Activated CD4-positive, alpha-beta memory T cell treated with anti-CD3 and anti-CD28 coated beads for 36 hours (primary cell): ENCODE results near the gene VWDE. TPM values are rescaled to one million over a fixed set of nuclear protein-coding genes. Genes with fewer than 3 reads are reported as not detected.
"Not testable (repeated sequence)": the region's sequence is repeated elsewhere in the genome, so short reads cannot be mapped to it uniquely, and the experiment has no call there.

Source experiments
- CTCF ChIA-PET: fragments of 350-600 bp; sonication (Branson Sonifier 250); formaldehyde crosslinking; loops from one replicate; lab custom pipeline; 2021; ENCODE audit warnings: antibody characterized with exemption, inconsistent platforms; lab: Charles Lee
- POLR2A ChIA-PET: fragments of 350-600 bp; sonication (Branson Sonifier 250); formaldehyde crosslinking; loops from one replicate; lab custom pipeline; 2021; ENCODE audit warnings: antibody characterized with exemption; lab: Charles Lee
- DNase-seq: peaks from one replicate; pipeline ENCODE4 v3.0.0-alpha.2; 2020
- H3K27ac Mint-ChIP-seq: one replicate; pipeline ENCODE4 v1.8.0; 2021; ENCODE audit warnings: mixed read lengths
- H3K27me3 Mint-ChIP-seq: one replicate; pipeline ENCODE4 v1.8.0; 2021; ENCODE audit warnings: mixed read lengths
- H3K36me3 Mint-ChIP-seq: one replicate; pipeline ENCODE4 v1.8.0; 2021; ENCODE audit warnings: mixed read lengths
- H3K4me1 Mint-ChIP-seq: one replicate; pipeline ENCODE4 v1.8.0; 2021; ENCODE audit warnings: low read depth, mixed read lengths
- H3K4me3 Mint-ChIP-seq: one replicate; pipeline ENCODE4 v1.8.0; 2021; ENCODE audit warnings: mild to moderate bottlenecking, mixed read lengths
- H3K9me3 Mint-ChIP-seq: one replicate; pipeline ENCODE4 v1.8.0; 2021; ENCODE audit warnings: mixed read lengths
- intact Hi-C: fragments of 100-400 bp; cut with micrococcal nuclease; formaldehyde crosslinking; loops from one replicate; pipeline ENCODE4 v1.15.1; 2023
- total RNA-seq, 2 experiments: library from RNA; stranded (reverse); gene quantifications; one replicate each; pipeline ENCODE4 v1.2.3, GENCODE V29; 2021

Gene VWDE
- total RNA-seq: 1 to 10 TPM; 2.3 to 3.2 TPM

DNA sequence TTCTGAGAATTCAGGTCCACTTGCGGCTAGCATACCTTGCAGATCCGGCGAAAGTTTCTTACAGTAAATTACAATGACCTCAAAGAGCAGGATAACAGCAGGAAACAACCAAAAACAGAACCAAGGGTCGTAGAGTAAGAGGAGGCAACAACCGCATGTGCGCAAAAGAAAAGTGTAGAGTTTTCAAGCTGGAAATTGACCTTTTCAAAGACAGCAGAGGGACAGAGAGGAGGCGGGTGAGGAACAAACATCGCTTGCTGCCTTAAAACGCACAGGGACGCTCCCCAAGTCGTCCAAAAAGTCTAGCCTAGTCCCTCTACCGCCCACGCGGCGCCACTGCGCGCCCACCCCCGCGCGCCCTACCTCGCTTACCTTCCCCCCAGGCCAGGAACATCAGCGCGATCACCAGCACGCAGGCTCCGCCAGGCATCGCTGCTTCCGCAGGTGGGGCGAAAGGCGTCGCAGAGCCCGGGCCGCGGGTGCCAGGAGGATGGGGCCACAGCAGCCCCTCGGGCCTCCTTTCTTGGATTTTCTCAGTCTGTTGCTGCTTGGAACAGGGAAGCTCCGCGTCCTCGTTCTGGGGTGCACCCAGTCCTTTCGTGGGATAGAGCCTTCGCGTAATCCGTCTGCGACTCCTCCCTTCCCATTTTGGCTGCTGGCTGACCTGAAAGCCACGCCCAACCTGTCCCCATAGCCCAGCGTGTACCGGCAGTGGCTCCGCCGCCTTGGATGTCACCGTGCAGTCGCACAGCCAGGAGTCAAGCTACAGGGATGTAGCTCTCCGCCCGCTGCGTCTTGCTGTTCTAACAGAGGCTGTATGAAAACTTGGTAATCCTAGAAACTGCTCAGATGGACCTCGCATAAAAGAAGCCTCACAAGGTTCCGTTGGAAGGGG, at the start of gene VWDE:
VWDE (minus strand) TSS at position 579 of the 895 bp plus-strand sequence; CDS start at position 430, 149 bp downstream.
- peaks cover 4% of the 10 kb centered on the region for H3K27me3 Mint-ChIP-seq
- peak within 1 kb of the TSS; percentile 81 for H3K4me3 Mint-ChIP-seq
- peak; percentile 82 for DNase-seq
- ChIA-PET POLR2A (no interaction called here), CTCF (interaction anchor here (0.7 to 1.5 kb wide), 3 partner anchors 10 to 87 kb away, joined by 3 read pairs; no protein-coding TSS in a partner anchor)
- H3K27ac Mint-ChIP-seq: peak within 1 kb of the TSS; percentile 80
- peaks cover 2% of the 10 kb centered on the region for H3K9me3 Mint-ChIP-seq
- peaks cover 2% of the 10 kb centered on the region for H3K36me3 Mint-ChIP-seq
- intact Hi-C loops: loop anchor here (1.0 to 5.0 kb wide), 2 partner anchors 79 to 192 kb away; partner anchors contain the start of gene TMEM106B
- peaks cover 19% of the 10 kb centered on the region for H3K4me1 Mint-ChIP-seq

GRCh38 chr7:12453136-12453535, 49.5 kb upstream of the VWDE start:
- H3K9me3 Mint-ChIP-seq, H3K27ac Mint-ChIP-seq, H3K4me1 Mint-ChIP-seq, DNase-seq, H3K36me3 Mint-ChIP-seq, H3K4me3 Mint-ChIP-seq, CTCF ChIA-PET, H3K27me3 Mint-ChIP-seq, intact Hi-C loops, POLR2A ChIA-PET: not testable (repeated sequence)

DNA sequence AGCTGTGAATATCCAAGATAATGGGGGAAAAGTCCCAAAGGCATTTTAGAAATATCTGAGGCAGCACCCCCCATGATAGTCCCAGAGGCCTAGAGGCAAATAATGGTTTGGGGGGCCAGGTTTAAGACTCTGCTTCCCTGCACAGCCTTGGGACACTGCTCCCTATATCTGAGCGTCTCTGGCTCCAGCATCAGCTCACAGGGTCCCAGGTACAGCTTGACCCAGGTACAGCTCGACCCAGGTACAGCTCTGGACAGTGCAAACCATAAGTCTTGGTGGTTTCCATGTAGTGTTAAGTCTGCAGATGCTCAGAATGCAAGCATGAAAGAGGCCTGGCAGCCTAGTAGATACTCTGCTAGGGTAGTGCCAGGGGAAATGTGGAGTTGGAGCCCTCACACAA, 47.0 kb upstream of the VWDE start:
- DNase-seq: no peak
- ChIA-PET POLR2A (no interaction called here), CTCF (interaction anchor here (1.0 to 1.4 kb wide), 2 partner anchors 9 to 17 kb away, joined by 4 to 5 read pairs; no protein-coding TSS in a partner anchor)
- H3K27me3 Mint-ChIP-seq: no peaks in the 10 kb centered on the region
- H3K9me3 Mint-ChIP-seq: no peaks in the 10 kb centered on the region
- intact Hi-C loops: no loop called here
- no peaks in the 10 kb centered on the region for H3K36me3 Mint-ChIP-seq
- no peak overlapping the region for H3K4me3 Mint-ChIP-seq
- H3K27ac Mint-ChIP-seq: no peak overlapping the region
- no peaks in the 10 kb centered on the region for H3K4me1 Mint-ChIP-seq

DNA sequence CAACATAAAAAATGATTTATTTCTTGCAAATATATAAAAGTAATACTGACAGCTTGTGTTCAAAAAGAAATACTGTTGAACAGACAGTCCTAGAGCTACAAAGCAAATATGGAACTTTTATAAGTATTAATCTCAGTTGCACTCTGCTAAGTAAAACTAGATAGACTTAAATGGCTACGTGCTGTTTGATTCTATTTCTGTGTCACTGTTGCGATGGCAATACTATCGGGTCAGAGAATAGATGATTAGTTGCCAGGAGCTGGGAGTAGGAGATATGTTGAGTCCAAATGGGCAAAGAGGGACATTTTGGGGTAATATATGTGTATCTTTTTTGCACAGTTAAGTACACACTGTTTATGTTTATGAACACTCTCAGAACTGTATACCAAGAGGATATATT, 41.1 kb upstream of the VWDE start:
- Mint-ChIP-seq H3K27me3 (no peaks in the 10 kb centered on the region), H3K27ac (no peak overlapping the region), H3K4me1 (no peaks in the 10 kb centered on the region), H3K4me3 (no peak overlapping the region), H3K9me3 (no peaks in the 10 kb centered on the region), H3K36me3 (no peaks in the 10 kb centered on the region)
- ChIA-PET CTCF (interaction anchor here (3.6 kb wide), 1 partner anchor 14 kb away, joined by 16 read pairs; no protein-coding TSS in a partner anchor), POLR2A (no interaction called here)
- intact Hi-C loops: no loop called here
- no peak for DNase-seq

DNA sequence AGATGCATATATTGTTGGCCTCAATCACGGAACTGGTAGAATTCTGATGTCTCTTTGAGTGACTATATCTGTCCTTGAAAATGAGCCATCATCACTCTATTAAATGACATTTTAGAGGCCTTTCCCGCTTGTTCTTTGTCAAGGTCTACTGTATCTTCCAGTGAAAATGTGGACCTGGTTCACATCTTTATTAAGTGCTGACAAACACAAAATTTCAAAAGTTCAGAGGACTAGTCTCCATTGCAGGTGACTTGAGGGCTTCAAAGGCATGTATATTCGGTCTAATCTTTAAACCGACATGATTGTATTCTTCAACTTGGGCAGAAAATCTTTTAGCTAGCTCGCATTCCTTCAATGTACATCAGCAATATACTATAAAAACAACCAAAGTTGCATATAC, 36.6 kb upstream of the VWDE start:
- POLR2A ChIA-PET: no interaction called here
- no peak overlapping the region for H3K27ac Mint-ChIP-seq
- CTCF ChIA-PET: interaction anchor here (1.5 to 2.3 kb wide), 3 partner anchors 18 to 85 kb away, joined by 4 to 9 read pairs (median 7); no protein-coding TSS in a partner anchor

GRCh38 chr7:12436896-12437535, 33.4 kb upstream of the VWDE start:
- POLR2A ChIA-PET: no interaction called here
- no peak overlapping the region for H3K27ac Mint-ChIP-seq
- DNase-seq: no peak
- H3K4me3 Mint-ChIP-seq: no peak overlapping the region
- H3K4me1 Mint-ChIP-seq: no peaks in the 10 kb centered on the region
- H3K27me3 Mint-ChIP-seq: peaks cover 8% of the 10 kb centered on the region
- no peaks in the 10 kb centered on the region for H3K36me3 Mint-ChIP-seq
- intact Hi-C loops: no loop called here
- no peaks in the 10 kb centered on the region for H3K9me3 Mint-ChIP-seq
- CTCF ChIA-PET: interaction anchor here (1.5 kb wide), 1 partner anchor 21 kb away, joined by 5 read pairs; no protein-coding TSS in a partner anchor

More for the DNA sequence above, 36.6 kb upstream of the VWDE start:
- Mint-ChIP-seq H3K36me3 (no peaks in the 10 kb centered on the region), H3K27me3 (peaks cover 8% of the 10 kb centered on the region), H3K4me1 (no peaks in the 10 kb centered on the region), H3K9me3 (no peaks in the 10 kb centered on the region), H3K4me3 (no peak overlapping the region)
- DNase-seq: no peak
- intact Hi-C loops: no loop called here

DNA sequence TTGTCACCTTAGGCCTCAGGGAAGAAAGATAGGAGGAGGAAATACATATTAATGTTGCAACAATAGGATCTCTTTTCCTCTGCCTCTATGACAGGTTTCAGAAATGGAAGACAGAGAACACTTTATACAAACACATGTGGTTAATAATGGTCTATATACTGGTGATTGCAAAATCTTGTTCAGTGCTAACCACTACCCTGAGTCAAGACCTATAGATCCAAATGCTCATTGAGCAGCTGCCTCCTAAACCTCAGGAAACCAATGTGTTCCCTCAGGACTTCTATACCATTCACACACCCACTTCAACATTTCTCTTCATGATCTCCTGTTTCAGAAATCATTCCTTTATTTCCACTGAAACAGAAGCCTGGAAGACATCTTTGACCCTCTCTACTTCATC, 32.5 kb upstream of the VWDE start:
- H3K4me3 Mint-ChIP-seq: no peak overlapping the region
- H3K36me3 Mint-ChIP-seq: no peaks in the 10 kb centered on the region
- ChIA-PET CTCF (interaction anchor here (0.7 to 1.5 kb wide), 2 partner anchors 22 to 54 kb away, joined by 5 read pairs; no protein-coding TSS in a partner anchor), POLR2A (no interaction called here)
- peaks cover 10% of the 10 kb centered on the region for H3K27me3 Mint-ChIP-seq
- intact Hi-C loops: no loop called here
- DNase-seq: no peak
- no peak overlapping the region for H3K27ac Mint-ChIP-seq
- no peaks in the 10 kb centered on the region for H3K4me1 Mint-ChIP-seq
- H3K9me3 Mint-ChIP-seq: no peaks in the 10 kb centered on the region

DNA sequence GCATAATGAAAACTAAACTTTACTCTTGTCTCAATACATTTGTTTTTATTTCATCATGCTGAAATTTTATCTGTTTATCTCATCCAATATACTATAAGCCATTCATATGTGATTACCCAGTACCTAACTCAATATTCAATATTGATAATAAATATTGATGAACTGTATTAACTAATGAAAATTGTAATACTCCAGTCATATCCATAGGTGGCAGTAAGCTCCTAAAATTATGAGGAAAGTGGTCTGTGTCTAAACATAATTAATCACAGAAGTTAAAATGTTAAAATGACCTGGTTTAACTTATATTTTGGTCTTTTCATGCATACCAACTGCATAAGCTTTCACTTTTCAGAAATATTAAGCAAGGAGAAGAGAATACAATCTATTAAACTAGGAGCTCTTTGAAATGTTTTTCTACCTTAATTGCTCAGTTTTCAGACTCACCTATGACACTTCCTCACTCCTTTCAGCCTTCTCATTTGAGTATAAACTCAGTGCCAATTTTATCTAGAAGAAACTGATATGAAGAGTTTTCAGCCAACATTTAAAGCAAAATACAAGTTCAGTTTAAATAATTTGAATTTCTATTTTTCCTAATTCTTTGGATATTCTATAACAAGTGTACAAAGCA, 30.5 kb upstream of the VWDE start:
- ChIA-PET POLR2A (no interaction called here), CTCF (interaction anchor here (0.8 to 1.8 kb wide), 7 partner anchors 13 to 61 kb away, joined by 3 to 17 read pairs (median 6); no protein-coding TSS in a partner anchor)
- Mint-ChIP-seq H3K27me3 (peaks cover 14% of the 10 kb centered on the region), H3K27ac (no peak overlapping the region), H3K36me3 (no peaks in the 10 kb centered on the region), H3K4me1 (no peaks in the 10 kb centered on the region), H3K4me3 (no peak overlapping the region), H3K9me3 (no peaks in the 10 kb centered on the region)
- intact Hi-C loops: loop anchor here (2.0 kb wide), 1 partner anchor 57 kb away; no protein-coding TSS in a partner anchor
- DNase-seq: no peak

GRCh38 chr7:12431886-12432556, 28.4 kb upstream of the VWDE start:
- Mint-ChIP-seq H3K4me1 (no peaks in the 10 kb centered on the region), H3K27me3 (peaks cover 18% of the 10 kb centered on the region), H3K27ac (no peak overlapping the region), H3K9me3 (no peaks in the 10 kb centered on the region), H3K36me3 (no peaks in the 10 kb centered on the region), H3K4me3 (no peak overlapping the region)
- POLR2A ChIA-PET: no interaction called here
- DNase-seq: no peak
- intact Hi-C loops: no loop called here
- CTCF ChIA-PET: interaction anchor here (1.0 to 2.5 kb wide), 2 partner anchors 11 to 26 kb away, joined by 4 to 8 read pairs; no protein-coding TSS in a partner anchor

DNA sequence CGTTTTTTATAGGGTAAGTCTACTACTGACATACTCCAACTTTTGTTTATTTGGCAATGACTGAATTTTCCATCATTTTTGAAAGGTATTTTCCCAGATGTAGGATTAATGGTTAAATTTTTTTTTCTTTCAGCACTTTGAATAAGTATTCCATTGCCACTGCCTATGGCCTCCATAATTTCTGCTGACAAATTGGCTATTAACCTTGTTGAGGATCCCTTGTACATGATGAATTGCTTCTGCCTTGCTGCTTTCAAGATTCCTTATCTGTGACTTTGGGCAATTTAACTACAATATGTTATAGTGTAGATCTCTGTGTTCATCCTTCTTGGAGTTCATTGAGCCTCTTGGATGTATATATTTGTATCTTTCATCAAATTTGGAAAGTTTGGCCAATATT, 21.6 kb upstream of the VWDE start:
- Mint-ChIP-seq H3K4me3 (no peak overlapping the region), H3K9me3 (peaks cover 2% of the 10 kb centered on the region), H3K4me1 (no peaks in the 10 kb centered on the region), H3K27ac (no peak overlapping the region), H3K36me3 (no peaks in the 10 kb centered on the region), H3K27me3 (peaks cover 18% of the 10 kb centered on the region)
- no peak for DNase-seq
- intact Hi-C loops: no loop called here
- ChIA-PET CTCF (no interaction called here), POLR2A (no interaction called here)

DNA sequence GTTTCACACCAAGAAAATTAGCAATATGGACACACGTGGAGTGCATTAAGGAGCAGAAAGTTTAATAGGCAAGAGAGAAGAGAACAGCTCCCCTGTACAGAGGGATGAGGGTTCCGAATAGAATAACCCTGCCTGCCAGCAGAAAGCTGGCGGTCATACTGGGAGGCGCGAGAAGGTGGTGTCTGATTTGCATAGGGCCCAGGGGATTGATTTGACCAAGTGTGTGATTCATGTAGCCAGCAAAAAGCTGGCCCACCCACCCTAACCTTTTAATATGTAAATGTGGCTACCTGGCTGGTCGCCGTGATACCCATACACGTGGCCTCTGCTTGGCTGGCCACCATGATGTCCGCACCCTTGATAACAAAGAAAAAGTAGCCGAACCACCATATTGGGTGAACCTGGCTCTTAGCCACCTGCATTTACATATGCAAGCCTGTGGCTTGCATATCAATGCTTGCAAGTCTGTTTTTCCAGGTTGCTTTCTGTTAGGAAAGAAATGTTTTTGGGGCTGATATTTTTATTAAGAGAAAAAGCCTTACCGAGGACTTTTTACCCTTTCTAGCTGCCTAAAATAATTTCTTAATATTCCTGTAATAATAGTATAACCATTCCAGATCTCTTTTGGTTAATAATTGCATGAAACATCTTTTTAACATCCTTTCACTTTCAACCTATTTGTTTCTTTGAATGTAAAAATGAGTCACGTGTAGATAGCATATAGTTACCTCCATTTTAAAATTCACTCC, 20.5 kb upstream of the VWDE start:
- Mint-ChIP-seq H3K4me1 (no peaks in the 10 kb centered on the region), H3K36me3 (no peaks in the 10 kb centered on the region), H3K9me3 (peaks cover 2% of the 10 kb centered on the region), H3K27ac (no peak overlapping the region), H3K4me3 (no peak overlapping the region), H3K27me3 (peaks cover 12% of the 10 kb centered on the region)
- no peak for DNase-seq
- intact Hi-C loops: no loop called here
- POLR2A ChIA-PET: no interaction called here
- CTCF ChIA-PET: interaction anchor here (1.6 kb wide), 1 partner anchor 66 kb away, joined by 4 read pairs; no protein-coding TSS in a partner anchor
